Measurements from ENCODE around the gene ZNF365. TPM values are rescaled to one million over a fixed set of nuclear protein-coding genes. Genes with fewer than 3 reads are reported as not detected.

The ZNF365 gene
- total RNA-seq, 1 donor from 2014 or later, result 0.63 TPM

DNA sequence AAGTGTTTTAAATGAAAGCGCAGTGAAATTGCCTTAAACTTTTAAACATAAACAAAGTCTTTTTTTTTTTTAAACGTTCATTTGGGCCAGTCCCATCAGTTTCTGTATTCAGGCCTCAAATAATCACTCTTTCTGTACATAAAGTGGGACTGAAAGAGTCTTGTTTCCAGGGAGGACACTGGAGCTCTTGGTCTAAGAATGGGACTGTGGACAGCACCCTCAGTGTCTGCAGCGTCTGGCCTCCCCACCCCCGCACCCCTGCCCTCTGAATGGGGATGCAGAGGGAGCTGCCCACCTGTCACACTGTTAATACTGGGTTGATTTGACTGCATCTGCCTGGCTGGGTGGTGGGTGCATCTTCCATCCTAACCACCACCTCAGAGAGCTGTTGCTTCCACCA lies 5.2 kb downstream of the ZNF365 start:
- Mint-ChIP-seq H3K36me3 (no peaks in the 10 kb centered on the region), H3K4me3 (no peak overlapping the region), H3K4me1 (ENCODE audit: unreplicated experiment) (no peaks in the 10 kb centered on the region), H3K9me3 (no peaks in the 10 kb centered on the region), H3K27ac (no peak overlapping the region), H3K27me3 (peaks cover 28% of the 10 kb centered on the region)
- DNase-seq (ENCODE audit: extremely low spot score, unreplicated experiment), result no peak
- TF ChIP-seq, protein P1, sequence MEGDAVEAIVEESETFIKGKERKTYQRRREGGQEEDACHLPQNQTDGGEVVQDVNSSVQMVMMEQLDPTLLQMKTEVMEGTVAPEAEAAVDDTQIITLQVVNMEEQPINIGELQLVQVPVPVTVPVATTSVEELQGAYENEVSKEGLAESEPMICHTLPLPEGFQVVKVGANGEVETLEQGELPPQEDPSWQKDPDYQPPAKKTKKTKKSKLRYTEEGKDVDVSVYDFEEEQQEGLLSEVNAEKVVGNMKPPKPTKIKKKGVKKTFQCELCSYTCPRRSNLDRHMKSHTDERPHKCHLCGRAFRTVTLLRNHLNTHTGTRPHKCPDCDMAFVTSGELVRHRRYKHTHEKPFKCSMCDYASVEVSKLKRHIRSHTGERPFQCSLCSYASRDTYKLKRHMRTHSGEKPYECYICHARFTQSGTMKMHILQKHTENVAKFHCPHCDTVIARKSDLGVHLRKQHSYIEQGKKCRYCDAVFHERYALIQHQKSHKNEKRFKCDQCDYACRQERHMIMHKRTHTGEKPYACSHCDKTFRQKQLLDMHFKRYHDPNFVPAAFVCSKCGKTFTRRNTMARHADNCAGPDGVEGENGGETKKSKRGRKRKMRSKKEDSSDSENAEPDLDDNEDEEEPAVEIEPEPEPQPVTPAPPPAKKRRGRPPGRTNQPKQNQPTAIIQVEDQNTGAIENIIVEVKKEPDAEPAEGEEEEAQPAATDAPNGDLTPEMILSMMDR (conservative IDR thresholded peaks at IDR 0.05), result no peak

DNA sequence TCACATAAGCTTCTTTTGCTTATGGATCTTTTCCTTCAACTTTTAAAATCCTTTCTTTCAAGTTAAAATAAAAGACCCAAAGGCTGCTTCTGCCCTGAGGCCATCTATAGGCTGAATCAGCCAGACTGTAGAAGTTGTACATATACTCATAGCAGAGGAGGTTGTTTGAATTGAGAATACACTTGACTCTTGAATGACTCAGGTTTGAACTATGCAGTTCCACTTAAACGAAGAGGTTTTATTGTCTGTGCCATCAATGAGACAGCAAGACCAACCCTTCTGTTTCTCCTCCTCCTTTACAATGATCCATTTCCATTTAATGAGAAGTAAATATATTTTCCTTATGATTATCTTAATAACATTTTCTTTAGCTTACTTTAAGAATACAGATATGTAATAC lies 5.8 kb downstream of the ZNF365 start:
- no peak for DNase-seq (ENCODE audit: extremely low spot score, unreplicated experiment)
- Mint-ChIP-seq H3K36me3 (no peaks in the 10 kb centered on the region), H3K4me1 (ENCODE audit: unreplicated experiment) (no peaks in the 10 kb centered on the region), H3K4me3 (no peak overlapping the region), H3K27me3 (peaks cover 23% of the 10 kb centered on the region), H3K9me3 (no peaks in the 10 kb centered on the region), H3K27ac (no peak overlapping the region)
- TF ChIP-seq, protein P1 (conservative IDR thresholded peaks at IDR 0.05), result no peak

DNA sequence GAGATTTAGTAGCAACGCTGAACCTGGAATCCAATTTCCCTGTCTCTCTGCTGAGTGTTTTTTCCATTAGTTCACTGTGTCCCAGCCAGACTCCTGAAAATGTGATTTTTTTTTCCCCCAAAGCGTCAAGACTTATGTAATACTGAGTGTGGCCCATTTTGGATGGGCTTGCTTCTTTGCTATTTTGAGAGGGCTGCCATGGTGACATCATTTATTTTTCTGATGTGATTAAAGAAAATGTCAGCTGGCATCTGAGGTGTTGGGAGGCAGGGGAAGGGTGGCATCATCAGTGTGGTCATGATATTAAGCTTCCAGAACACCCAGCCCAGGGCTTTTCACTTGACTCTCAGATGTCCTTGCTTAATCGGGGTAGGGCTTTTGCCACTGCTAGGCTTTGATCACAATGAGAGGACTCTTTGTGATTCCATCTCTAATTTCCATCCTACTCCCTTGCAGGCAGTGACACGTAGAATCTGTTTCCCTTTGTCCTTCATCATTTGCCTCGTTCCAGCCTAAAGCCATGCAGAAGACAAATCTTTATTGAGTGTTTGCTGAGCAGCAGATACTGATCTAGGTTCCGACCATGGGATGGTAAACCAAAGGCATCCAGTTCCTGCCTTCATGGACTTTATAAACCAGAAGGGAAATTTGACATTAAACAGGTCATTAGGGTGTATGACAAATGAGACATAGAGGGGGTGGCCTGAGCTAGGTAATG lies 7.4 kb downstream of the ZNF365 start:
- peaks cover 9% of the 10 kb centered on the region for H3K27me3 Mint-ChIP-seq
- TF ChIP-seq, protein P1 (conservative IDR thresholded peaks at IDR 0.05), result no peak
- H3K27ac Mint-ChIP-seq, result no peak overlapping the region
- no peak for DNase-seq (ENCODE audit: extremely low spot score, unreplicated experiment)
- no peaks in the 10 kb centered on the region for H3K9me3 Mint-ChIP-seq
- no peak overlapping the region for H3K4me3 Mint-ChIP-seq
- H3K36me3 Mint-ChIP-seq, result no peaks in the 10 kb centered on the region
- no peaks in the 10 kb centered on the region for H3K4me1 Mint-ChIP-seq (ENCODE audit: unreplicated experiment)

DNA sequence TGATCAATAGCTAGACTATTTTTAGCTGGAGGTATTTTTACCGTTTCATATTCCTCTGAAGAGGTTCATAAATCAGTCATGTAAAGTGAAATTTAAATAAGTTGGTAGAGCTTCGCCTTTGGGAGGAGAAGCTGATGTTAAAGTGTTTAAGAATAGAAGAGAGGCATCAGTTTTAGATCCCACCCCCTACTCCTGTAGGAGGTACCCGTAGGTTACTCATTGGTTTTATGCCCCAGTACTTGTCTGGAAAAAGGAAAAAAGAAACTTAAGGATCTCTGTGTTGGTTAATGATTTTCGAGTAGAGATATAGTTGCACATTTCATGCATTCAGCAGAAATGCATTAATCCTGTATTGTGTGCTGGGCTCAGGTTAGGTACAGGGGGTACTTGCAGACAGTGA lies 8.7 kb downstream of the ZNF365 start:
- no peak for DNase-seq (ENCODE audit: extremely low spot score, unreplicated experiment)
- Mint-ChIP-seq H3K36me3 (no peaks in the 10 kb centered on the region), H3K9me3 (no peaks in the 10 kb centered on the region), H3K27me3 (peaks cover 3% of the 10 kb centered on the region), H3K4me1 (ENCODE audit: unreplicated experiment) (no peaks in the 10 kb centered on the region), H3K27ac (no peak overlapping the region), H3K4me3 (no peak overlapping the region)
- TF ChIP-seq, protein P1 (conservative IDR thresholded peaks at IDR 0.05), result no peak

DNA sequence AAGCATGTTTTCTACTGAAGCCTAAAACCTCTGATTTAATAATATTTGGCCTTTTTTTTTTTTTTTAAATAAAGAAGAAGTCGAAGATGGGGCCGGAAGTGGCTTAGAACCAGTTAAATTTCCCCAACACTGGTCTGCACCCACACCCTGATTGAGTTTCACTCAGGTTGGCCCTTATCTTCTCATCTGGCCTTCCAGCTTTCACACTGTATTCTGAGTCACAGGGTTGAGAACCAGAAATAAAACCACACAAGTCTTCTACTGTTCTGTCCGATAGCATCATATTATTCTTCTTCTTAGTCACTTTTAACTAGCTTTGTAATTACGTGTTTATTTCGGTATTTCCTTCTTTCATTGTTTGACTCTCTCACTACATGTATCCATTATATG lies 9.9 kb downstream of the ZNF365 start:
- no peak for DNase-seq (ENCODE audit: extremely low spot score, unreplicated experiment)
- peaks cover 7% of the 10 kb centered on the region for H3K27me3 Mint-ChIP-seq
- no peaks in the 10 kb centered on the region for H3K9me3 Mint-ChIP-seq
- no peaks in the 10 kb centered on the region for H3K36me3 Mint-ChIP-seq
- no peaks in the 10 kb centered on the region for H3K4me1 Mint-ChIP-seq (ENCODE audit: unreplicated experiment)
- TF ChIP-seq, protein P1 (conservative IDR thresholded peaks at IDR 0.05), result no peak
- no peak overlapping the region for H3K4me3 Mint-ChIP-seq
- H3K27ac Mint-ChIP-seq, result no peak overlapping the region

Data from type B pancreatic cell (in vitro differentiated cells).